IMR-90 (cell line): ENCODE measurements around the gene GPSM3. TPM values are rescaled to one million over a fixed set of nuclear protein-coding genes. Genes with fewer than 3 reads are reported as not detected.

Experiments used
- ATAC-seq: fragments of 200-7000 bp; cut with Tn5 transposase; 2 replicates; pipeline ENCODE4 v1.9.1; 2020; ENCODE audit warnings: low read depth, mild to moderate bottlenecking, moderate library complexity
- BruUV-seq: library from RNA; stranded (reverse); fragments of 400-500 nt; replicated peaks from 2 replicates; lab custom pipeline; 2021; lab: Mats Ljungman, UMichigan
- CTCF ChIA-PET: fragments of 300-600 bp; formaldehyde crosslinking; extraction: SDS; loops from one replicate; lab custom pipeline; 2021; ENCODE audit warnings: antibody characterized with exemption; lab: Yijun Ruan, JAX
- POLR2A ChIA-PET: fragments of 300-600 bp; sonication (Branson Sonifier 250); formaldehyde crosslinking; loops from one replicate; lab custom pipeline; 2022; ENCODE audit warnings: antibody characterized with exemption; ENCODE audit not compliant: unreplicated experiment; lab: Charles Lee
- DNase-seq: peaks from one replicate; pipeline ENCODE4 v3.0.0; 2013
- H2AFZ ChIP-seq: replicated peaks from 2 replicates; pipeline ENCODE3; 2013; ENCODE audit warnings: low read length, mild to moderate bottlenecking; ENCODE audit not compliant: poor library complexity
- H2AK5ac ChIP-seq: 2 replicates; pipeline ENCODE4 v1.6.1; 2013; ENCODE audit warnings: low read depth, low read length, inconsistent platforms
- H2AK9ac ChIP-seq: replicated peaks from 2 replicates; pipeline ENCODE3; 2013; ENCODE audit warnings: mild to moderate bottlenecking, low read depth, low read length, moderate library complexity; ENCODE audit not compliant: poor library complexity
- H2BK120ac ChIP-seq: 2 replicates; pipeline ENCODE4 v1.6.1; 2013; ENCODE audit warnings: low read depth, low read length, inconsistent platforms
- H2BK15ac ChIP-seq: 3 replicates; pipeline ENCODE4 v1.6.1; 2013; ENCODE audit warnings: low read depth, low read length, inconsistent platforms
- H2BK20ac ChIP-seq: 2 replicates; pipeline ENCODE4 v1.6.1; 2013; ENCODE audit warnings: low read depth, mild to moderate bottlenecking, inconsistent platforms, low read length, moderate library complexity
- H2BK5ac ChIP-seq: 2 replicates; pipeline ENCODE4 v1.6.1; 2013; ENCODE audit warnings: mild to moderate bottlenecking, low read depth, low read length, inconsistent platforms; ENCODE audit not compliant: poor library complexity, severe bottlenecking
- H3K14ac ChIP-seq: replicated peaks from 2 replicates; pipeline ENCODE4 v1.6.1; 2013; ENCODE audit warnings: low read depth, low read length, inconsistent platforms
- H3K18ac ChIP-seq: 2 replicates; pipeline ENCODE4 v1.6.1; 2013; ENCODE audit warnings: low read depth, low read length, control low read depth
- H3K23ac ChIP-seq: 2 replicates; pipeline ENCODE4 v1.6.1; 2013; ENCODE audit warnings: low read depth, low read length, inconsistent platforms
- H3K27ac ChIP-seq: 2 replicates; pipeline ENCODE4 v1.5.1; 2013; ENCODE audit warnings: mild to moderate bottlenecking, control low read depth, low read length; ENCODE audit not compliant: insufficient read depth
- H3K27me3 ChIP-seq: 2 replicates; pipeline ENCODE4 v1.6.1; 2013; ENCODE audit warnings: low read length; ENCODE audit not compliant: control insufficient read depth, insufficient read depth
- H3K36me3 ChIP-seq: 2 replicates; pipeline ENCODE4 v1.6.1; 2013; ENCODE audit warnings: low read length, mixed read lengths; ENCODE audit not compliant: control insufficient read depth, insufficient read depth
- H3K4ac ChIP-seq: 2 replicates; pipeline ENCODE4 v1.6.1; 2013; ENCODE audit warnings: low read depth, low read length, inconsistent platforms
- H3K4me1 ChIP-seq: 2 replicates; pipeline ENCODE4 v1.6.1; 2013; ENCODE audit warnings: low read length, mixed read lengths; ENCODE audit not compliant: control insufficient read depth, insufficient read depth
- H3K4me2 ChIP-seq: 2 replicates; pipeline ENCODE4 v1.6.1; 2013; ENCODE audit warnings: low read depth, mild to moderate bottlenecking, control low read depth, low read length, moderate library complexity
- H3K4me3 ChIP-seq: 2 replicates; pipeline ENCODE4 v1.5.1; 2013; ENCODE audit warnings: low read depth, mild to moderate bottlenecking, control low read depth, low read length, moderate library complexity; ENCODE audit not compliant: insufficient read depth
- H3K56ac ChIP-seq: 2 replicates; pipeline ENCODE4 v1.6.1; 2013; ENCODE audit warnings: low read length, inconsistent platforms; ENCODE audit not compliant: insufficient read depth; ENCODE audit errors: extremely low read depth
- H3K79me1 ChIP-seq, 2 experiments: 2 replicates each; pipeline ENCODE4 v1.6.1; 2013; ENCODE audit warnings: low read length in 2 of 2, inconsistent platforms in 1 of 2, low read depth in 1 of 2
- H3K9ac ChIP-seq: 2 replicates; pipeline ENCODE4 v1.6.1; 2013; ENCODE audit warnings: low read depth, low read length, control low read depth
- H3K9me1 ChIP-seq: 2 replicates; pipeline ENCODE4 v1.6.1; 2013; ENCODE audit warnings: low read length, inconsistent platforms; ENCODE audit not compliant: insufficient read depth
- H3K9me3 ChIP-seq: 2 replicates; pipeline ENCODE4 v1.6.1; 2013; ENCODE audit warnings: low read length; ENCODE audit not compliant: control insufficient read depth, insufficient read depth
- H4K20me1 ChIP-seq: 2 replicates; pipeline ENCODE4 v1.6.1; 2013; ENCODE audit warnings: low read length, inconsistent platforms; ENCODE audit not compliant: insufficient read depth
- H4K5ac ChIP-seq: 2 replicates; pipeline ENCODE4 v1.6.1; 2013; ENCODE audit warnings: mild to moderate bottlenecking, low read depth, low read length, control low read depth
- H4K8ac ChIP-seq, 2 experiments: 2 replicates each; pipeline ENCODE4 v1.6.1; 2013; ENCODE audit warnings: low read depth in 2 of 2, low read length in 2 of 2, control low read depth in 1 of 2, inconsistent platforms in 1 of 2
- H4K91ac ChIP-seq: 2 replicates; pipeline ENCODE4 v1.6.1; 2013; ENCODE audit warnings: low read depth, low read length, inconsistent platforms; ENCODE audit not compliant: insufficient read depth
- CHD1 ChIP-seq: IDR thresholded peaks from 2 replicates; pipeline ENCODE4 v1.6.1; 2012; ENCODE audit warnings: low read depth, low read length, improper control_type of control experiment
- CTCF ChIP-seq: conservative IDR thresholded peaks from 2 replicates; pipeline ENCODE4 v1.5.1; 2012; ENCODE audit warnings: mild to moderate bottlenecking, low read depth, low read length, improper control_type of control experiment
- FOS ChIP-seq: fragments of 150-350 bp; IDR thresholded peaks from 2 replicates; pipeline ENCODE4 v1.6.1; 2016; ENCODE audit warnings: low read depth, low read length
- MAFK ChIP-seq: IDR thresholded peaks from 2 replicates; pipeline ENCODE4 v1.6.1; 2012; ENCODE audit warnings: low read depth, low read length, improper control_type of control experiment
- MAZ ChIP-seq: IDR thresholded peaks from 2 replicates; pipeline ENCODE4 v1.6.1; 2012; ENCODE audit warnings: low read depth, mild to moderate bottlenecking, low read length, improper control_type of control experiment, moderate library complexity, borderline replicate concordance
- MXI1 ChIP-seq: IDR thresholded peaks from 2 replicates; pipeline ENCODE4 v1.6.1; 2012; ENCODE audit warnings: low read depth, mild to moderate bottlenecking, low read length, moderate library complexity, borderline replicate concordance
- NFE2L2 ChIP-seq: fragments of 150-350 bp; IDR thresholded peaks from 2 replicates; pipeline ENCODE4 v1.6.1; 2016; ENCODE audit warnings: low read depth, mild to moderate bottlenecking, low read length
- RFX5 ChIP-seq: IDR thresholded peaks from 2 replicates; pipeline ENCODE4 v1.8.0; 2012; ENCODE audit warnings: low read depth, mild to moderate bottlenecking, low read length, moderate library complexity
- WGBS, 2 experiments: methylation state at CpG; one replicate each; pipeline versions ENCODE4 v1.1.5 to v1.1.7; 2013; ENCODE audit warnings: missing lambda C conversion rate in 2 of 2; ENCODE audit not compliant: insufficient read length in 1 of 2; ENCODE audit errors: extremely low coverage in 2 of 2; 5-methylcytosine and 5-hydroxymethylcytosine counted together
- dilution Hi-C: fragments of 300-500 bp; cut with HindIII; formaldehyde crosslinking; loops from one replicate; pipeline ENCODE4 v1.14.3; 2018; ENCODE audit warnings: low sequenced_read_pairs; ENCODE audit not compliant: unreplicated experiment
- in situ Hi-C: fragments of 300-500 bp; cut with MboI; formaldehyde crosslinking; loops from 3 replicates; pipeline ENCODE4 v1.14.3; 2019; ENCODE audit warnings: low sequenced_read_pairs, inconsistent platforms, mixed read lengths
- intact Hi-C: fragments of 100-400 bp; cut with micrococcal nuclease; formaldehyde crosslinking; loops from 2 replicates; pipeline ENCODE4 v1.10.0; 2022
- polyA plus RNA-seq, 3 experiments: library from polyadenylated mRNA; depleted of rRNA; stranded (reverse); fragments of >200 nt; gene quantifications; 2 replicates each; pipeline ENCODE4 v1.2.3, GENCODE V29; 2012; ENCODE audit warnings: low replicate concordance in 1 of 3
- total RNA-seq: library from RNA; depleted of rRNA; stranded (reverse); fragments of >200 nt; gene quantifications from 2 replicates; pipeline ENCODE4 v1.2.3, GENCODE V29; 2012

Gene GPSM3
- total and polyA plus RNA-seq, 2 of the 4 experiments (the other 2 are of a cell fraction) = 3.0 to 9.8 TPM

- H2AK5ac ChIP-seq = no peak overlapping the region
- no peak overlapping the region for H3K56ac ChIP-seq
- no peaks in the 10 kb centered on the region for H3K36me3 ChIP-seq
- no peaks in the 10 kb centered on the region for H3K9me1 ChIP-seq
- no peaks in the 10 kb centered on the region for H3K79me1 ChIP-seq
- H3K4me3 ChIP-seq = no peak overlapping the region
- H4K8ac ChIP-seq = no peak overlapping the region
- peak overlapping the region; percentile 21 for H2AFZ ChIP-seq
- no peak overlapping the region for H2BK5ac ChIP-seq
- H3K23ac ChIP-seq = no peak overlapping the region
- CTCF ChIA-PET = no interaction called here
- intact Hi-C loops = no loop called here
- H3K14ac ChIP-seq = no peak overlapping the region
- peaks cover 40% of the 10 kb centered on the region for H3K27me3 ChIP-seq
- H3K18ac ChIP-seq = no peak overlapping the region
- TF ChIP-seq MXI1 (no peak), RFX5 (no peak), CTCF (no peak), NFE2L2 (no peak), FOS (no peak), CHD1 (no peak), MAFK (no peak), MAZ (no peak)
- POLR2A ChIA-PET = no interaction called here
- H2AK9ac ChIP-seq = no peak overlapping the region
- no peak for DNase-seq
- no peak overlapping the region for H2BK120ac ChIP-seq
- no peak overlapping the region for H4K91ac ChIP-seq
- H2BK20ac ChIP-seq = no peak overlapping the region
- H3K27ac ChIP-seq = no peak overlapping the region
- H3K4me2 ChIP-seq = no peak overlapping the region
- H2BK15ac ChIP-seq = no peak overlapping the region
- H3K9me3 ChIP-seq = no peaks in the 10 kb centered on the region
- H4K20me1 ChIP-seq = no peaks in the 10 kb centered on the region
- H4K5ac ChIP-seq = no peak overlapping the region
- WGBS, 2 experiments = no CpG with 5 or more reads among the region's 8 CpGs
- in situ Hi-C loops = no loop called here
- H3K4me1 ChIP-seq = no peaks in the 10 kb centered on the region
- dilution Hi-C loops = no loop called here
- ATAC-seq = no peak
- H3K4ac ChIP-seq = no peak overlapping the region
- H3K9ac ChIP-seq = no peak overlapping the region
- no TSS peak for BruUV-seq
These were observed 30.1 kb upstream of the GPSM3 start for GRCh38 chr6:32222333-32223230.
